ENCODE results near the gene CSNK1G2. TPM values are rescaled to one million over a fixed set of nuclear protein-coding genes. Genes with fewer than 3 reads are reported as not detected.

The CSNK1G2 gene
- total and polyA plus RNA-seq, 2 of the 13 experiments (the other 11 are each of a cell fraction or from before 2014, with no cell fraction given), result 53.8 to 72.5 TPM

GRCh38 chr19:2013683-2013961 lies 72.7 kb downstream of the CSNK1G2 start:
- no peaks in the 10 kb centered on the region for H3K36me3 ChIP-seq (replicated peaks in 1 of 2; ENCODE audit: control insufficient read depth in 1 of 2, insufficient read depth in 2 of 2, low read length in 2 of 2)
- H3K4me2 ChIP-seq (ENCODE audit: low read depth, low read length), result no peak overlapping the region
- ATAC-seq (no peak), FAIRE-seq (no peak), DNase-seq (ENCODE audit: low spot score) (no peak)
- H3K27ac ChIP-seq (ENCODE audit: extremely low read length, insufficient read depth, low read length), result no peak overlapping the region
- intact Hi-C loops (cut with micrococcal nuclease; ENCODE audit: unreplicated experiment), result loop anchor here (10.0 kb wide), 1 partner anchor 141 kb away; the partner anchor contains the start of gene AP3D1
- WGBS (ENCODE audit: low lambda C conversion rate), result 94% methylated on average over 5 of the region's 6 CpGs
- CTCF ChIA-PET (ENCODE audit: low intra/inter-chr PET ratio, low total read pairs), result no interaction called here
- H2AFZ ChIP-seq (ENCODE audit: low read length), result no peak overlapping the region
- H3K9me3 ChIP-seq (ENCODE audit: low read length), result no peaks in the 10 kb centered on the region
- in situ Hi-C loops (cut with HindIII; ENCODE audit: extremely low pct_ligation_motif_present, low pct_unique_long_range_greater_than_20kb), result no loop called here
- H3K4me3 ChIP-seq (replicated peaks in 1 of 3; ENCODE audit: insufficient read depth in 1 of 3, low read depth in 2 of 3, low read length in 3 of 3), result no peak overlapping the region
- H3K9ac ChIP-seq (ENCODE audit: insufficient read depth, low read depth, low read length), result no peak overlapping the region
- peaks cover 2% of the 10 kb centered on the region; the same call in 1 of the 2 replicates for H4K20me1 ChIP-seq (ENCODE audit: insufficient read depth, low read length)
- no peak for TF ChIP-seq KDM5B (CRISPR knock-in tag; IDR thresholded peaks at IDR 0.05; ENCODE audit: borderline replicate concordance)
- TF ChIP-seq ZFP36 (IDR thresholded peaks at IDR 0.05; ENCODE audit: borderline replicate concordance, low read depth, low read length, partially characterized antibody), result no peak
- no peak for TF ChIP-seq NR2C2 (CRISPR knock-in tag; IDR thresholded peaks at IDR 0.05; ENCODE audit: borderline replicate concordance)
- no peak for TF ChIP-seq KLF6 (CRISPR knock-in tag; IDR thresholded peaks at IDR 0.05)
- no peak for TF ChIP-seq HNF4G (IDR thresholded peaks at IDR 0.05; ENCODE audit: borderline replicate concordance, low read depth, low read length)
- TF ChIP-seq HNF4G (CRISPR knock-in tag; IDR thresholded peaks at IDR 0.05; ENCODE audit: borderline replicate concordance, low read depth), result no peak
- no peak for TF ChIP-seq ZFP91 (CRISPR knock-in tag; IDR thresholded peaks at IDR 0.05; ENCODE audit: borderline replicate concordance)
- no peak for TF ChIP-seq KDM6A (CRISPR knock-in tag; IDR thresholded peaks at IDR 0.05; ENCODE audit: low read depth)
- no peak for TF ChIP-seq PCBP1 (IDR thresholded peaks at IDR 0.05; ENCODE audit: borderline replicate concordance, low read depth, low read length)
- no peak for TF ChIP-seq RFX3 (CRISPR knock-in tag; IDR thresholded peaks at IDR 0.05)
- no peak for TF ChIP-seq POLR2AphosphoS2 (IDR thresholded peaks at IDR 0.05; ENCODE audit: low read depth, low read length)
- TF ChIP-seq ZNF816 (CRISPR knock-in tag; IDR thresholded peaks at IDR 0.05; ENCODE audit: borderline replicate concordance), result no peak
- TF ChIP-seq RFX5 (IDR thresholded peaks at IDR 0.05; ENCODE audit: low read depth, low read length), result no peak
- TF ChIP-seq SNAPC2 (CRISPR knock-in tag; IDR thresholded peaks at IDR 0.05), result no peak
- no peak for TF ChIP-seq KDM2A (CRISPR knock-in tag; IDR thresholded peaks at IDR 0.05; ENCODE audit: borderline replicate concordance, low read depth)
- TF ChIP-seq ZNF891 (CRISPR knock-in tag; IDR thresholded peaks at IDR 0.05), result no peak
- no peak for TF ChIP-seq U2AF2 (IDR thresholded peaks at IDR 0.05; ENCODE audit: low read depth, low read length)
- no peak for TF ChIP-seq ZNF501 (CRISPR knock-in tag; IDR thresholded peaks at IDR 0.05)
- no TSS peak for BruUV-seq (replicated peaks)
- H3K4me1 ChIP-seq (ENCODE audit: insufficient read depth, low read length), result peaks cover 23% of the 10 kb centered on the region
- H3K27me3 ChIP-seq (ENCODE audit: control insufficient read depth in 1 of 2, insufficient read depth in 2 of 2, low read length in 2 of 2), result no peaks in the 10 kb centered on the region
- H3K79me2 ChIP-seq (ENCODE audit: insufficient read depth, low read length), result peaks cover 2% of the 10 kb centered on the region
- POLR2A ChIA-PET, result no interaction called here
